Lung (tissue), 12 donors: Measurements from ENCODE around the gene COP1. TPM values are rescaled to one million over a fixed set of nuclear protein-coding genes. Genes with fewer than 3 reads are reported as not detected.

Experiments used
- ATAC-seq: fragments of 200-7000 bp; cut with Tn5 transposase; one replicate; pipeline ENCODE4 v1.9.1; 2020; ENCODE audit warnings: moderate number of reproducible peaks; ENCODE audit not compliant: insufficient read depth, low FRiP score
- DNase-seq, 3 donors: peaks; one replicate each; pipeline ENCODE4 v3.0.0-alpha.2; 2013 to 2017
- H3K27ac ChIP-seq, 2 donors: one replicate each; pipeline ENCODE4 v1.5.1; 2013; ENCODE audit warnings: mild to moderate bottlenecking in 2 of 2, moderate library complexity in 2 of 2, control low read depth in 1 of 2, inconsistent platforms in 1 of 2, low read depth in 1 of 2, low read length in 1 of 2
- H3K27me3 ChIP-seq, 3 donors: one replicate each; pipeline ENCODE4 v1.5.1; 2013; ENCODE audit warnings: low read length in 2 of 3; ENCODE audit not compliant: control insufficient read depth in 3 of 3, insufficient read depth in 3 of 3
- H3K36me3 ChIP-seq, 4 donors: one replicate each; pipeline ENCODE4 v1.5.1; 2013; ENCODE audit warnings: low read length in 4 of 4, mild to moderate bottlenecking in 1 of 4, moderate library complexity in 1 of 4; ENCODE audit not compliant: control insufficient read depth in 4 of 4, insufficient read depth in 4 of 4
- H3K4me1 ChIP-seq, 5 donors: one replicate each; pipeline ENCODE4 v1.5.1; 2013; ENCODE audit warnings: low read length in 5 of 5, mild to moderate bottlenecking in 2 of 5, moderate library complexity in 1 of 5; ENCODE audit not compliant: control insufficient read depth in 5 of 5, insufficient read depth in 5 of 5
- H3K4me3 ChIP-seq: one replicate; pipeline ENCODE4 v1.5.1; 2013; ENCODE audit warnings: mild to moderate bottlenecking, control low read depth, moderate library complexity
- H3K9ac ChIP-seq, 2 donors: one replicate each; pipeline ENCODE4 v1.5.1; 2013; ENCODE audit warnings: low read length in 2 of 2, control low read depth in 1 of 2; ENCODE audit not compliant: insufficient read depth in 1 of 2
- H3K9me3 ChIP-seq, 4 donors: one replicate each; pipeline ENCODE4 v1.5.1; 2013; ENCODE audit warnings: low read length in 3 of 4, mild to moderate bottlenecking in 1 of 4, moderate library complexity in 1 of 4; ENCODE audit not compliant: control insufficient read depth in 4 of 4, insufficient read depth in 3 of 4
- CTCF ChIP-seq: IDR thresholded peaks from 2 replicates; pipeline ENCODE4 v1.5.1; 2012; ENCODE audit warnings: mild to moderate bottlenecking; ENCODE audit errors: control extremely low read depth, extremely low read depth
- WGBS, 2 donors: extraction: QIAGEN DNeasy Blood & Tissue Kit; methylation state at CpG; one replicate each; pipeline ENCODE4 v1.1.7; 2013; 5-methylcytosine and 5-hydroxymethylcytosine counted together
- polyA plus RNA-seq, 2 donors: library from polyadenylated mRNA; stranded (reverse); fragments of 200-250 nt; gene quantifications; one replicate each; pipeline ENCODE4 v1.2.1, GENCODE V29; 2013
- total RNA-seq, 2 donors: library from RNA; depleted of rRNA in 1 of 2; stranded (reverse); fragments of >200 nt in 1 of 2; gene quantifications; one replicate each; pipeline ENCODE4 v1.2.1, GENCODE V29; 2014 to 2021
- donor health status: control.
- donor health status: control.
- donor health status: Bipolar disorder and iron deficiency.
- donor health status: healthy.
- donor health status: DM: yes; HTN: yes; CAD: no.

COP1 gene
- total and polyA plus RNA-seq, 4 donors, result 31.3 to 71.4 (median 52.8) TPM

GRCh38 chr1:176110203-176110602 lies 96.9 kb downstream of the COP1 start:
- DNase-seq (no peak), ATAC-seq (no peak)
- Histone ChIP-seq H3K36me3 (peaks cover 1 to 10% (median 5%) of the 10 kb centered on the region in 4 donors), H3K9me3 (no peaks in the 10 kb centered on the region), H3K27ac (no peak overlapping the region), H3K27me3 (no peaks in the 10 kb centered on the region), H3K9ac (no peak overlapping the region), H3K4me3 (no peak overlapping the region), H3K4me1 (no peaks in the 10 kb centered on the region)
- WGBS, 2 donors, result 54 to 74% methylated on average over 1 of the region's 1 CpG
- no peak for TF ChIP-seq CTCF

GRCh38 chr1:176102768-176103350 lies 104.2 kb downstream of the COP1 start:
- no peaks in the 10 kb centered on the region for H3K27me3 ChIP-seq
- peaks cover 8 to 31% (median 24%) of the 10 kb centered on the region in 4 donors for H3K36me3 ChIP-seq
- DNase-seq (no peak), ATAC-seq (no peak)
- peaks cover 3 to 18% (median 8%) of the 10 kb centered on the region in 4 donors for H3K9me3 ChIP-seq
- no peak overlapping the region for H3K4me3 ChIP-seq
- no peaks in the 10 kb centered on the region for H3K4me1 ChIP-seq
- no peak for TF ChIP-seq CTCF
- no peak overlapping the region for H3K27ac ChIP-seq
- no peak overlapping the region for H3K9ac ChIP-seq
- WGBS, 2 donors, result 96 to 100% methylated on average over 1 of the region's 1 CpG

- H3K27me3 ChIP-seq, result no peaks in the 10 kb centered on the region
- H3K36me3 ChIP-seq, result peaks cover 10 to 38% (median 29%) of the 10 kb centered on the region in 4 donors
- TF ChIP-seq CTCF, result no peak
- ATAC-seq (no peak), DNase-seq (peak in 2 of 3 donors; percentile 13 to 31)
- 93 to 94% methylated on average over 5 of the region's 5 CpGs for WGBS, 2 donors
- H3K27ac ChIP-seq, result no peak overlapping the region
- H3K9ac ChIP-seq, result no peak overlapping the region
- H3K4me3 ChIP-seq, result no peak overlapping the region
- H3K4me1 ChIP-seq, result no peaks in the 10 kb centered on the region
- peaks cover 6 to 18% (median 9%) of the 10 kb centered on the region in 4 donors for H3K9me3 ChIP-seq
Measured at GRCh38 chr1:176101951-176102642, 105.0 kb downstream of the COP1 start.
